ENCODE results near the gene ASAP2.

DNA sequence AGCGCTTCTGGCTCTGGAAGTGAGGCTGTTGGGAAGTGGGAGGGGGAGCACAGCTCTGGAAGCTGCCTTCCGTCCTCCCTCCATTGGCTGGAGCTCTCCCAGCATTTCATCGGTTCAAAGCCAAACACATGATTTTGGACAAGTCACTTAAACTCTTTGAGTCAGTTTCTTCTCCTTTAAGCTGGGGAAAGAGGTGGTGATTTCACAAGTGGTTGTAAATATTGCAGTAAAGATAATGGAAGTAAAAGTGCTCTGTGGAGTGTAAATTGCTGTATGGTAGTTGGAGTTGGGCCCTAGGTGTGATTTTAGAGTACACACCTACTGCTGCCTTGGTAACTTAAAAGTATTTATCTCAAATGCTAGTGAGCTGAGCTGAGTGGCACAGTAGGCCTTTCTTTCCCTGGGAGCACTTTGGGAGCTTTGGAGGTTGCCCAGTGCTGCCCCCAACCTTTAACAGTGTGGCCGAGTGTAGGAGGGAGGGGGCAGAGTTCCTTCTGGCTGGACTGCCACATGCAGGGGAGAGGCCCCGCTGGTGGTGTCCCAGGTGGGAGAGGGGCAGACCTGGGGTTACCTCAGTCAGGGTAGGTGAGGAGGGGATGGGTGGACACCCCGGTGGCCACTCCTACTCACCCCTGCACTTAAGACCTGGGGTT is 54.7 kb downstream of the ASAP2 start:
- TF ChIP-seq POLR2AphosphoS5 (IDR thresholded peaks at IDR 0.05; ENCODE audit: borderline replicate concordance, low read depth, low read length): no peak
- no peak for TF ChIP-seq EZH2 (IDR thresholded peaks at IDR 0.05)

All from SK-N-MC (cell line).